Uterus (tissue), 2 donors: Measurements from ENCODE around the gene DCX.

ENCODE experiments used
- POLR2A ChIP-seq, 2 donors: fragments of 450-650 bp; IDR thresholded peaks; one replicate each; pipeline ENCODE4 v1.6.1; 2016; ENCODE audit warnings: antibody characterized with exemption in 2 of 2, mild to moderate bottlenecking in 1 of 2, moderate library complexity in 1 of 2
- TF ChIP-seq, protein P1 (sequence below), 4 experiments: fragments of 200-600 bp in 2 of 4; fragments of 450-650 bp in 2 of 4; sonication (generic) in 2 of 4; IDR thresholded peaks; one replicate each; pipeline ENCODE4 v1.5.1; 2016 to 2019; ENCODE audit warnings: antibody characterized with exemption in 4 of 4, mild to moderate bottlenecking in 2 of 4, moderate library complexity in 1 of 4

DNA sequence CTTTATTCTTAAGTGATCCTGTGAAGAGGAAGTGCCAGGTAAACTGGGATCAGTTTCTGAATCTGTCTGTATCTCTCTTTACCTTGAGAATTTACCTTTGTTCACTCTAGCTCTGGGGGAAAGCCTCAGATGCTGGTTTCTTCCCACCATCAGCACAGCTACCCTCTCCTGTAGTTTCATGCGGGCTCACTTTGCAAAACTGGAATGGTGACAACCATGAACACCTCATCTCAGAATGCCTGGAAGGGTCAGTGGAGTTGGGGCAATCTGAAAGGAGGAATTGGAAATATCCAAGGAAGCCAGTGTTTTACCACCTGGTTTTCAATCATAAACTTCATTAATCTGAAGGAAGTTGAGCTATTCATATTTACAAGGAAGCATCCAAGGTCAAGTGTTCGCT is 30.8 kb upstream of the DCX start:
- TF ChIP-seq, protein P1, sequence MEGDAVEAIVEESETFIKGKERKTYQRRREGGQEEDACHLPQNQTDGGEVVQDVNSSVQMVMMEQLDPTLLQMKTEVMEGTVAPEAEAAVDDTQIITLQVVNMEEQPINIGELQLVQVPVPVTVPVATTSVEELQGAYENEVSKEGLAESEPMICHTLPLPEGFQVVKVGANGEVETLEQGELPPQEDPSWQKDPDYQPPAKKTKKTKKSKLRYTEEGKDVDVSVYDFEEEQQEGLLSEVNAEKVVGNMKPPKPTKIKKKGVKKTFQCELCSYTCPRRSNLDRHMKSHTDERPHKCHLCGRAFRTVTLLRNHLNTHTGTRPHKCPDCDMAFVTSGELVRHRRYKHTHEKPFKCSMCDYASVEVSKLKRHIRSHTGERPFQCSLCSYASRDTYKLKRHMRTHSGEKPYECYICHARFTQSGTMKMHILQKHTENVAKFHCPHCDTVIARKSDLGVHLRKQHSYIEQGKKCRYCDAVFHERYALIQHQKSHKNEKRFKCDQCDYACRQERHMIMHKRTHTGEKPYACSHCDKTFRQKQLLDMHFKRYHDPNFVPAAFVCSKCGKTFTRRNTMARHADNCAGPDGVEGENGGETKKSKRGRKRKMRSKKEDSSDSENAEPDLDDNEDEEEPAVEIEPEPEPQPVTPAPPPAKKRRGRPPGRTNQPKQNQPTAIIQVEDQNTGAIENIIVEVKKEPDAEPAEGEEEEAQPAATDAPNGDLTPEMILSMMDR (IDR thresholded peaks at IDR 0.05) = no peak
- no peak for TF ChIP-seq POLR2A (IDR thresholded peaks at IDR 0.05)
